Subcutaneous adipose tissue (tissue), 4 donors: Measurements from ENCODE around the gene MATN3. TPM values are rescaled to one million over a fixed set of nuclear protein-coding genes. Genes with fewer than 3 reads are reported as not detected.

Experiments used
- CTCF ChIP-seq: fragments of 450-650 bp; IDR thresholded peaks from one replicate; pipeline ENCODE4 v1.5.1; 2016; ENCODE audit warnings: low read depth, mild to moderate bottlenecking, control low read depth, antibody characterized with exemption, moderate library complexity
- total RNA-seq, 4 donors: library from RNA; depleted of rRNA; stranded (reverse); fragments of >200 nt; gene quantifications; one replicate each; pipeline ENCODE4 v1.1.0, GENCODE V29; 2016

MATN3 gene
- total RNA-seq, 4 donors from 2014 or later, result 1.5 to 3.1 (median 2.3) TPM

GRCh38 chr2:19990416-19990728, 22.1 kb downstream of the MATN3 start:
- no peak for TF ChIP-seq CTCF

DNA sequence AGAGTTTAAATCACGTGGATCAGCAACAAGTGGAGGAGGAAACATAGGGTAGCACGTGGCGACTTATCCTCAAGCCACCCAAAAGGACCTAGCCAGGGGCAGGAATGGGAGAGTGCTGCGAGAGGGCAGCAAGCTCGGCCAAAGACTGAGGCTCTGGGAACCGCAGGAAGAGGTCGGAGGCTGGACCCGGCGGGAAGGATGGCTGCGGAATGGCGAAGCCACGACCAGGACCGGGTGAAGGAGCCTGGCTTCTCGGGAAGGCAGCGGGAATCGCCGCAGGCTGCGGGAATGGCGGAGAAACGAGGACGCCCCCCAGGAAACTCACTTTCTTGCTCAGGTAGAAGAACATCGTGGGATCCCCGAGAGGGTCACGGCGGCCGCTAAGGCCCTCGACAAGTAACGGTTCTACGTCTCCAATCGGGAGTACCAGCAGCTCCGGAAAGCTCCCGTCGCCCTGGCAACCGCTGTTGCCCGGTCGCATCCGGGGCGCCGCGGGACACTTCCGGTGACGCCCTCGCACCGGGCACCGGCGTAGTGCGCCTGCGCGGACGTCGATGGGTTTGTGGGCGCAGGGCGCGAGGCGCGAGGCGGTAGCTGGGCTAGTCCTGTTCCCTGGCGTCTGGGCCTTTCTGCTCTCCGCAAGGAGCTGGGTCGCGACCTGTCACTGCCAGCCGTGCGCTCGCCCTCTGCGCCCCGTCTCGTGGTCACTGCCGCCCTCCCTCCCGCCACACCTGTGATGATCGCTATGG, 22.6 kb downstream of the MATN3 start, which contains the start of gene WDR35:
Gene WDR35, minus strand, starts transcription at position 439 of the 749 bp plus-strand sequence. Its CDS starts 90 bp downstream, at position 349.
- no peak for TF ChIP-seq CTCF

DNA sequence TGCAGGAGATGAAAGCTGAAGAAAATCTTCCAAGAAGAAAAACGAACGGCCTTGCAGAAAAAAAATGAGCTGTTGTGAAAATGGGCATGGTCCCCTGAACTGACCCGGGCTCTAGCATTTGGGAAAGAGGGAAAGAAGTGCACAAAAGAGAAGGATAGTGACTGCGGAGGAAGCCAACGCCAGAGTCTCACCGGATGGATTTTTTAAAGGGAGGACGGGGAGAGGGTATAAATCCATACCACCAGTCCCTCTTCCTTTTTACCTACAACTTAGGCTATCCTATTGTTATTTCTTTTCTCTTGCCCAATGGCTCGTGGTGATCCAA, 23.2 kb downstream of the MATN3 start:
- no peak for TF ChIP-seq CTCF

- TF ChIP-seq CTCF, result no peak
Measured at GRCh38 chr2:19988600-19988999, 23.9 kb downstream of the MATN3 start.

DNA sequence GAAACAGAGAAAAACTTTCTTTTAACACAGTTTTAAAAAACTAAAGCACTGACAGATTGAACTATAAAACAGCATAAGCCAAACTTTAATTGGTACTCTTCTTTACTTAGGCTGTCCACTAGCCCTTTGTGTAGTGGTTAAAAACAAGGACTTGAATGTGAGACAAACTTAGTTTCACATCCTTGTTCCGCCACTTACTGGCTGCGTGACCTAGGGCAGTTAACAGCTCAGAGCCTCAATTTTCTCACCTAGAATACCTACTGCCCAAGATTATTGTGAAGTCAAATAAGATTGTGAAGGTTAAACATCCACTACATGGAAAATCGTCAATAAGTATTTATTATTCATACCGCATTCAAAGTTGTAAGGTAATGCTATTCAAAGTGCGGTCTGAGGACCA, 24.5 kb downstream of the MATN3 start:
- no peak for TF ChIP-seq CTCF

DNA sequence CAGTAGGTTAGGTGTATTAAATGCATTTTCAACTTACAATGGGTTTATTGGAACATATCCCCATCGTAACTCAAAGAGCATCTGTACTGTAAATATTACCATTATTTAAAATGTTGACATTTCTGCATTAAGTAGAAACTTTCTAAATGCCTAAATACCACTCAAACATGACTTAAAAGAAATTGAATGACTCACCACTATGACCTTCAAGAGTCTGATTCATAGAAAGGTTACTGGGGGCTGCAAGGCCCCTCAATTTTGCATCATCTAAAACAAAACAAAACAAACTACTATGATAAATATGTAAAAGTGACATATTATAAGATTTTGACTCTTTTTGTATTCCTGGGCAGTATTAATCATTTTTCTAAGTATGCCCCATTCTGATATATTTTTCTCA, 30.2 kb downstream of the MATN3 start:
- TF ChIP-seq CTCF, result no peak

DNA sequence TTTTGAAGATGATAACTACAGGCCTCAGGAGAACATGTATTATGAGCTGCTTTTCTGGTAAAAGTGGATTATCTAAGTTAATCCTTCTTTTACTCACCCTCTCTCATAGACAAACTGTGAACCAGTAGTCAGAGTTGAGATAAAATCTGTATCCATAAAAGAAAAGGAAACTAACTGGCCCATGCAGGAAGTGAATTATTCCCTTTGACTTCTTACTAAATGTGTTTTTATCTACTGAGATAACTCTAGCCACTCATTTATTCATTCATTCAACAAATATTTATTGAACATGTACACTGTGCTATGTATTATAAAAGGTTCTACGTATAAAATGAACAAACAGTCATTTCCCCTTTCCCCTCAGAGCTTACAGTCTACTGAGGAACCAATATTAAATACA, 32.5 kb downstream of the MATN3 start:
- TF ChIP-seq CTCF, result no peak
